Ectodermal cell (in vitro differentiated cells): ENCODE results near the gene LDLRAD3.

Source experiments
- H3K27ac ChIP-seq: 2 replicates; pipeline ENCODE4 v1.7.0; 2013; ENCODE audit warnings: mild to moderate bottlenecking, low read depth, low read length; ENCODE audit not compliant: insufficient read depth, poor library complexity, severe bottlenecking
- H3K27me3 ChIP-seq: 2 replicates; pipeline ENCODE4 v1.7.0; 2013; ENCODE audit warnings: mild to moderate bottlenecking, low read length; ENCODE audit not compliant: insufficient read depth, control insufficient read depth, poor library complexity, severe bottlenecking
- H3K36me3 ChIP-seq: one replicate; pipeline ENCODE4 v1.7.0; 2013; ENCODE audit warnings: low read length; ENCODE audit not compliant: control insufficient read depth, insufficient read depth
- H3K4me1 ChIP-seq: one replicate; pipeline ENCODE4 v1.7.0; 2013; ENCODE audit warnings: low read length; ENCODE audit not compliant: control insufficient read depth, insufficient read depth
- H3K4me3 ChIP-seq: 2 replicates; pipeline ENCODE4 v1.7.0; 2013; ENCODE audit warnings: low read depth, low read length, control low read depth; ENCODE audit not compliant: insufficient read depth
- H3K9me3 ChIP-seq: 2 replicates; pipeline ENCODE4 v1.7.0; 2013; ENCODE audit warnings: mild to moderate bottlenecking, low read length, moderate library complexity; ENCODE audit not compliant: control insufficient read depth
- WGBS, 2 experiments: methylation state at CpG; one replicate each; pipeline ENCODE4 v1.1.7; 2013; ENCODE audit warnings: missing lambda C conversion rate in 2 of 2; 5-methylcytosine and 5-hydroxymethylcytosine counted together

The LDLRAD3 gene

DNA sequence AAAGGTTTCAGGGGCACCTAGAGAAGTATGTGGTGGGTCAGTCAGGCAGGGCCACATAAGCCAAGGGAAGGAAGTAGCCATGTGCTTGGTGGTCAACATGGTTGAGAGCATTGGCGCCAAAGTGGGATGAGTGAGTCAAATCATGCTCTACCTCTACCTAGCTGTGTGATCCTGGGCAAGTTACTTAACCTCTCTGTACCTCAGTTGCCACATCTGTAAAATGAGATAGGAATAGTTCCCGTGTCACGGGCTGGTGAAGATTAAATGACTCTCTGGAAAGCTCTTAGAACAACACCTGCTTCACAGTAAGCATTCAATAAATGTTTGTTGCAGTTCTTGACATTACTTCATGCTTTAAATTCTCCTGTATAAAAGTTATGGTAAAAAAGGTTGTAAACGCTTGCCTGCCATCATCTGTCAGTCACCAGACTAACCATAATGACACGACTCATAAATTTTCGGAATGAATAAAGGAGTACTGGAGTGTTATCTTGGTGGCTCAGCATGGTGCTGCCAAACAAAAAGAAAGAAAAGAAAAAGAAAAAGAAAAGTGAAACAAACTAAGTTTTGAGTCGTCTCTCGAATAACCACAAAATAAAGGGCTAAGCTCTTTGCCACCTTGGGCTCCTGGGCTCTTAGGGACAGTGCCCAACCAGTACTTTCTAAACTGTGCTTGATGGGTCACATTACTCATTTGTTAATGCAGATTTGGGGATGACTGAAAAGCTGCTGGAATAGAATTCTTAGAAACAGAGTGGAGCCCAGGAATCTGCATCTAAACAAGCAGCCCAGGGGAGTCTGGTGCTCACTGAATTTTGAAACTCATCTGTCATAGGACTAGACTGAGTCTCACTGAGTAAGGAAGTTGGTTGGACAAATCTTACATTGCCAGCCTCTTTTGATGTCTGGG lies 107.6 kb downstream of the LDLRAD3 start:
- Histone ChIP-seq H3K27ac (no peak overlapping the region), H3K9me3 (no peaks in the 10 kb centered on the region), H3K36me3 (no peaks in the 10 kb centered on the region), H3K4me3 (no peak overlapping the region), H3K4me1 (peaks cover 22% of the 10 kb centered on the region), H3K27me3 (no peaks in the 10 kb centered on the region)
- 83% methylated on average over 8 of the region's 8 CpGs for WGBS, 2 experiments

DNA sequence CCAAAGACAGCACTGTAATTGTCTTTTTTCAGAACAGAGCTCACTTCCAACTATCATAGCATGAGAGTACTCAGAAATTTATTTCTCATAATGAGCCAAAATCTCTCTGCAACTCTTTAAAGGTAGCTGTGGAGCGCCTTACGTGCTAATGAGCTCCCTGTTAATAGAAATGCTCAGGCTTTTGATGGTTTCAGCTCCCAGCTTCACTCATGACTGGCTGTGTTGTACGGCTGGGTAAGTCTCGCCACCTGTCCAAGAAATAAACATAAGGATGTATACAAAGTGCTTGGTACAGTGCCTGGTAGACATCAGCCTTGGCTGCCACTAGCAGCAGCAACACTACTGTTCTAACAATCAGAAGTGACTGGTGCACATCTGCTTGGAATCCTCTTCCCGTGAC lies 109.4 kb downstream of the LDLRAD3 start:
- WGBS, 2 experiments, result 94 to 96% methylated on average over 5 of the region's 5 CpGs
- H3K27me3 ChIP-seq, result no peaks in the 10 kb centered on the region
- H3K9me3 ChIP-seq, result no peaks in the 10 kb centered on the region
- H3K4me3 ChIP-seq, result no peak overlapping the region
- no peak overlapping the region for H3K27ac ChIP-seq
- H3K36me3 ChIP-seq, result no peaks in the 10 kb centered on the region
- peaks cover 19% of the 10 kb centered on the region for H3K4me1 ChIP-seq

DNA sequence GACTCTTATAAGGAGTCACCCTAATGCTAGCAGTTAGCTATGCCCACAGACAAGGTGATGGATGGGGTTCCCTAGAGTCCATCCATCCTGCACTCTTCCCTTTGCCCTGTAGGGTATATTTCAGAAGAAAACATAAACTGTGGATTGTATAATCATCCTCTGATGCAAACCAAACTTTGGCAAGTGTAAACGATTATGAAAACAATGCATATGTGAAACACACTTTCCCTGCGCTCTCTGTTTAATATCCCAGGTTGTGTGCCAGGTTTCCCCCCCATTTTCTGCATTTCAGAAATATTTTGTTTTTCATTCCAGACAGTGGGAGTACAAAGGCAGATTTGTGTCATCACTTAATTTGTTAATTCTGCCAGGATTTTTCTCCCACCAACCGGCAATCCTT lies 110.0 kb downstream of the LDLRAD3 start:
- Histone ChIP-seq H3K4me1 (peaks cover 13% of the 10 kb centered on the region), H3K36me3 (no peaks in the 10 kb centered on the region), H3K27ac (no peak overlapping the region), H3K27me3 (no peaks in the 10 kb centered on the region), H3K4me3 (no peak overlapping the region), H3K9me3 (no peaks in the 10 kb centered on the region)
- WGBS, 2 experiments, result 95 to 97% methylated on average over 3 of the region's 3 CpGs

DNA sequence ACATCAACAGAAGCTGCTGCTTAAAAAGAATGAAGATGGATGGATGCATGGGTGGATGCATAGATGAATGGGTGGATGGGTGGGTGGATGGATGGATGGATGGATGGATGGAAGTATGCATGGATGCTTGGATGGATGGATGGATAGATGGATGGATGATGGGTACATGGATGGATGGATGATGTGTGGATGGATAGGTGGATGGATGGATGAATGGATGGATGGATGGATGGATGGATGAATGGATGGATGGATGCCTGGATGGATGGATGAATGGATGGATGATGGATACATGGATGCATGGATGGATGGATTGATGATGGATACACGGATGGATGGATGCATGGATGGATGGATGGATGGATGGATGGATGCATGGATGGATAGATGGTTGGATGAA lies 110.8 kb downstream of the LDLRAD3 start:
- Histone ChIP-seq H3K27ac (no peak overlapping the region), H3K36me3 (peaks cover 3% of the 10 kb centered on the region), H3K4me3 (no peak overlapping the region), H3K4me1 (peaks cover 9% of the 10 kb centered on the region), H3K27me3 (no peaks in the 10 kb centered on the region), H3K9me3 (no peaks in the 10 kb centered on the region)
- WGBS, 2 experiments, result 93 to 98% methylated on average over 1 of the region's 1 CpG

DNA sequence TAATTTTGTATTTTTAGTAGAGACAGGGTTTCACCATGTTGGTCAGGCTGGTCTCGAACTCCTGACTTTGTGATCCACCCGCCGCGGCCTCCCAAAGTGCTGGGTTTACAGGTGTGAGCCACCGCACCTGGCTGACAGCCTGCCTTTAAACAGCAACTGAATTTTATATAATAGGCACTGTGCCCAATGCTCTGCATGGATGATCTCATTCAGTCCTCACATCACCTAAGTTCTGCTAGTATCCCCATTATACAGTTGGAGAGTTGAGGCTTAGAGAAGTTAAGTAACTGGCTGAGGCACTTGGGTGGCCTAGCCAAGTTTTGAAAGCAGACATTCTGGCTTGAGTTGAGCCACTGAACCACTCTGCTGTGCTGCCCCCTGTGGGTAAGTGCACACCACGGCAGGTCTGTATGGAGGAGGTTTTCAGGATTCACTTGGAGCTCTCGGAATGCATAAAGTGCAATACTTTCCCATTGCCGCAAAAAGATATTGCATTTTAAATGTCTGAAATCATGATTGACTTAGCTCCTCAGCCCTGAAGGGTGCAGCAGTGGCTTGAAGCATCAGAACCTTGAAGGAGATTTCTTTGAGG lies 112.4 kb downstream of the LDLRAD3 start:
- Histone ChIP-seq H3K27me3 (no peaks in the 10 kb centered on the region), H3K4me1 (no peaks in the 10 kb centered on the region), H3K36me3 (peaks cover 4% of the 10 kb centered on the region), H3K9me3 (no peaks in the 10 kb centered on the region), H3K4me3 (no peak overlapping the region), H3K27ac (no peak overlapping the region)
- WGBS, 2 experiments, result 87 to 90% methylated on average over 8 of the region's 8 CpGs

DNA sequence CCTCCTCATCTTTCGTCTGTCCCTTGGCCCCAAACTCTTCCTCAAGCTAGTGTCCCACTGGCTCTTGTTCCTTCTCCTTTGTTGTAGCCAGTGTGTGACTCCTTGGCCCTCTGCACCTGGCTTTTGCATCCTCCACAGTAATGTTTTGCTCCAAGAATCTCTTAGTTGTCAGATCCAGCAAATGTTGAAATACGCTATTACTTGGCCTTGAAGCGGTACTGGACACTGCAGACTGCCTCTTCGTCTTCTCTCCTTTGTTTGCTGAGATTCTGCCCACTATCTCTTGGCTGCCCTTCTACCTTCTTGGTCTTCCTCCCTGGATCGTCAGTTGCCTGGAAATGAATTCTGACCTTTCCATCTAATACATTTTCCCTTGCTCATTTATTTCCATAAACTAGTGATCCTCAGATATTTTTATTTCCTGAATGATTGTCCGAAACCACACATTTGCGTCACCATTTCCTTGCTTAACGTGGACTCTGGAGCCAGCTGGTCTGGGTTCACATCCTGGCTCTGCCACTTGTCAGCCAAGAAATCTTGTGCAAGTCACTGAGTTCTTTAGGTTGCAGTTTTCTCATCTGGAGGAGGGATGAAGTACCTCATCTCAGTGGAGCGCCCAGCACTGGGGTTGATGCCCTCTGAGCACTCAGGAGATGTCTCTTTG lies 113.6 kb downstream of the LDLRAD3 start:
- 95 to 96% methylated on average over 8 to 9 of the region's 9 CpGs for WGBS, 2 experiments
- Histone ChIP-seq H3K27me3 (no peaks in the 10 kb centered on the region), H3K27ac (no peak overlapping the region), H3K4me1 (no peaks in the 10 kb centered on the region), H3K9me3 (no peaks in the 10 kb centered on the region), H3K36me3 (peaks cover 4% of the 10 kb centered on the region), H3K4me3 (no peak overlapping the region)

DNA sequence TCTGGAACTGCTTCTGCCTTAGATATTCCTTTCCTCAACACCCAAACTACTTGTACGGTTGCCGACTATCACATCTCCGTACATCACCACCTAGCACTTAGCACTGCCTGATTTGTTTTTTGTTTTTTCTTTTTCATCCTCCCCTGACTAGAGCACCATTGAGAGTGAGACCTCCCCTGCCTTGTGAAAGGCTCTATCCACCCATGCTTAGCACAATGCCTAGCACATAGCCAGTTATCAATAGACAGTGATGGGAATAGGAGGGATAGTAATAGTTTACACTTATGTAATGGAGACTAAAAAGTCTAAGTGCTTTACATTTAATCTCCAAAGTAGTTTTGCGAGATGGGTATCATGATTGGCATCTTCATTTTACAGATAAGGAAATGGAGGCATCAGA lies 115.8 kb downstream of the LDLRAD3 start:
- Histone ChIP-seq H3K27ac (no peak overlapping the region), H3K4me3 (no peak overlapping the region), H3K9me3 (no peaks in the 10 kb centered on the region), H3K4me1 (no peaks in the 10 kb centered on the region), H3K36me3 (peaks cover 4% of the 10 kb centered on the region), H3K27me3 (no peaks in the 10 kb centered on the region)
- 96% methylated on average over 4 of the region's 4 CpGs for WGBS, 2 experiments

DNA sequence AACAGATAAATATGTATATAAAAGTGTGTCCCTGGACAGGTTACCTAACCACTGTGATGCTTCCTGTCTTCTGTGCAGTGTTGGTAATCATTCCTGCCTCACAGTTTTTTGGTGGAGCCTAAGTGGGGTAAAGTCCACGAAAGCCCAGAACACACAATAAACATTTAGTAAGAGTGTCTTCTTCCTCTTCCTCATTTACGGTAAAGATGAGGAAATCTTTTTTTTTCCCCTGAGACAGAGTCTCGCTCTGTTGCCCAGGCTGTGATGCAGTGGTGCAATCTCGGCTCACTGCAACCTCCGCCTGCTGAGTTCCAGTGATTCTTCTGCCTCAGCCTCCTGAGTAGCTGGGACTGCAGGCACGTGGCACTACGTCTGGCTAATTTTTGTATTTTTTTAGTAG lies 117.1 kb downstream of the LDLRAD3 start:
- peaks cover 7% of the 10 kb centered on the region for H3K36me3 ChIP-seq
- no peaks in the 10 kb centered on the region for H3K27me3 ChIP-seq
- no peak overlapping the region for H3K27ac ChIP-seq
- WGBS, 2 experiments, result 89 to 93% methylated on average over 7 of the region's 7 CpGs
- no peak overlapping the region for H3K4me3 ChIP-seq
- H3K4me1 ChIP-seq, result no peaks in the 10 kb centered on the region
- no peaks in the 10 kb centered on the region for H3K9me3 ChIP-seq

DNA sequence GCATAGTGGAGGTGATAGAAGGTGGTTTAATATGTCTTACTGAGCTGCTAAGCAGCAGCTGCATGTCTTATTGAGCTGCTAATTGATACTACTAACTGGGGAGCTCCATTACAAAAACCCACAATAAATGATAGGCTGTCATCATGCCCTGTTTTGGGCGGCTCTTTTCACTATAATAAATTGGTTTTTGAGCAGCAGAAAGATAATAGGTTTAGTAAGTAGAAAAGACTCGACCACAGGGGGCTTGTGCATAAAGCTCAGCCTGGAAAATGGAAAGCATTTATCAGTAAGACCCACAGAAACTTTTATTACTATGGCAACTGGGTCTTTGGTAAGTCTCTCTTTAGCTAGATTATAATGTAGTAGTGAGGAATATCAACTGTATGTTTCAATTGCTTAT lies 117.6 kb downstream of the LDLRAD3 start:
- H3K27me3 ChIP-seq, result no peaks in the 10 kb centered on the region
- no peaks in the 10 kb centered on the region for H3K4me1 ChIP-seq

DNA sequence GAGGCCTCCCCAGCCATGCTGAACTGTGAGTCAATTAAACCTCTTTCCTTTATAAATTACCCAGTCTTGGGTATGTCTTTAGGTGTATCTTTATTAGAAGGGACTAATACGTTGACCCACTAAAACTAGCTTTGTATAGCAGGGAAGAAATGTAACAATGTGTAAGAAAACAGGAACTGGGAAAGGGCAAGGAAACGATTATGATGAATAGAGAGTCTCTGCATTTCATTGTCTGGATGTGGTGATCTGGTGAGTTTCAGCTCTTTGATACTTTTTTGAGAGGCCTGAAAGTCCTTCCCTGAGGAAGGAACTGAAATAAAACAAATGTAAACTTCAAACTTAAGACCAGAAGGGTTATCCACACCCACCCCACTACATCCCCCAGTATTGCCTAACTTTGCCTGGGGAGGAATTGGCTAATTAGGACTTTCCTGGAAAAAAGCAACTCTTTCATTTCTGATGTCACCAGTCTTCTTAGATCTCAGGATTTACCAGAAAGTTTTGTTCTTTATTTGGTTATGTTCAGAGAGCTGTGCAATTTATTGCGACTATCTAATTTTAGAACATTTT lies 119.0 kb downstream of the LDLRAD3 start:
- no peaks in the 10 kb centered on the region for H3K4me1 ChIP-seq
- no peaks in the 10 kb centered on the region for H3K27me3 ChIP-seq
- H3K27ac ChIP-seq, result no peak overlapping the region
- H3K4me3 ChIP-seq, result no peak overlapping the region
- WGBS, 2 experiments, result 94 to 98% methylated on average over 3 of the region's 3 CpGs
- H3K36me3 ChIP-seq, result peaks cover 8% of the 10 kb centered on the region
- no peaks in the 10 kb centered on the region for H3K9me3 ChIP-seq

More for the DNA sequence above, 117.6 kb downstream of the LDLRAD3 start:
- Histone ChIP-seq H3K9me3 (no peaks in the 10 kb centered on the region), H3K27ac (no peak overlapping the region), H3K4me3 (no peak overlapping the region), H3K36me3 (peaks cover 8% of the 10 kb centered on the region)
- 88 to 90% methylated on average over 2 of the region's 2 CpGs for whole genome bisulfite sequencing, 2 experiments
